GM12873 (cell line): Measurements from ENCODE around the gene CHURC1.

ENCODE experiments used
- CTCF ChIP-seq: IDR thresholded peaks from 2 replicates; pipeline ENCODE4 v1.5.1; 2012; ENCODE audit warnings: low read depth, mild to moderate bottlenecking, moderate library complexity, low read length, control low read depth; ENCODE audit not compliant: insufficient read depth; ENCODE audit errors: missing control alignments

CHURC1 gene

GRCh38 chr14:64880221-64881121 is 33.8 kb upstream of the CHURC1 start:
- TF ChIP-seq CTCF = no peak

- no peak for TF ChIP-seq CTCF
Observed at GRCh38 chr14:64885559-64885958, 28.7 kb upstream of the CHURC1 start.

GRCh38 chr14:64889352-64889751 is 24.9 kb upstream of the CHURC1 start:
- TF ChIP-seq CTCF = no peak

GRCh38 chr14:64891173-64891838 is 22.9 kb upstream of the CHURC1 start:
- TF ChIP-seq CTCF = no peak

- TF ChIP-seq CTCF = peak; percentile 56
Observed at GRCh38 chr14:64891839-64892375, 22.3 kb upstream of the CHURC1 start.

GRCh38 chr14:64899958-64900357 is 14.3 kb upstream of the CHURC1 start:
- no peak for TF ChIP-seq CTCF

- no peak for TF ChIP-seq CTCF
Observed at GRCh38 chr14:64906022-64906421, 8.2 kb upstream of the CHURC1 start.
